TTC549 (cell line): Measurements from ENCODE around the gene TUBB2B.
"Not testable (repeated sequence)": the region's sequence is repeated elsewhere in the genome, so short reads cannot be mapped to it uniquely, and the experiment has no call there.

Experiments
- FAIRE-seq: peaks from 2 replicates; lab custom pipeline; 2012; peaks lifted over from hg19 to GRCh38; lab: Jason Lieb, UNC

TUBB2B gene

DNA sequence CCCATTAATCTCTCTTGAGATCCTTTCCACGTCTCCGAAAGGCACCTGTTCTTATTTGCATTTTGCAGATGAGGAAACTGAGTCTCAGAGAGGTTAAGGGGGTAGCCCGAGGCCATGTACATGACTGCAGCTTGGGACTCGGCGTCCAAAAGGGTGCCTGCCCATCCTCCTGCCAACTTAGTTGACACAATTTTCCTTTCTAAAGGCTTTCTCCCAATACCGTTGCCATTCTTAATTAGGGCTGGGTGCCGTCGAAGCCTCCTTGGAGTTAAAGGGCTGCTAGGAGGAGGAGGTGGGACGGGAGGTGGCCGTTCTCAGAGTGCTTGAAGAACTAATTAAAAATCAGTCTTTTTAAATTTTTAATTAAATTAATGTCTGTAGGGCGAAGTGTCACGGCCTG lies 30.7 kb upstream of the TUBB2B start:
- no peak for FAIRE-seq

DNA sequence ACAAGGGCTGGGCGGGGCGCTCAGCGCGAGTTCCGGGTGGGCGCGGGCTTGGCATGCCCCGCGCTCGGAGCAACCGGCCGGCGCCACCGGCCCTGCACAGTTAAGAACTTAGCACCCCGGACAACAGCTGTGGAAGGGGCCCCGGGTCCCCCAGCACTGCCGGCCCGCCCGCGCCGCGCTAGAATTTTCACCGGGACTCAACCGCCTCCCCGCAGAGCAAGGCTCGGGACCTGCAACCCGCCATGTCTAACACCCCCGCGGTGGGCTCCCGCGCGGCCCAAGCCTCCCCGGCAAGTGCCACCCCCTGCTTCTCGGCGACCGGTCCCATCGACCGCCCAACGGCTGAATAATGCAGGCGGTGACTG lies 26.1 kb upstream of the TUBB2B start:
- no peak for FAIRE-seq

DNA sequence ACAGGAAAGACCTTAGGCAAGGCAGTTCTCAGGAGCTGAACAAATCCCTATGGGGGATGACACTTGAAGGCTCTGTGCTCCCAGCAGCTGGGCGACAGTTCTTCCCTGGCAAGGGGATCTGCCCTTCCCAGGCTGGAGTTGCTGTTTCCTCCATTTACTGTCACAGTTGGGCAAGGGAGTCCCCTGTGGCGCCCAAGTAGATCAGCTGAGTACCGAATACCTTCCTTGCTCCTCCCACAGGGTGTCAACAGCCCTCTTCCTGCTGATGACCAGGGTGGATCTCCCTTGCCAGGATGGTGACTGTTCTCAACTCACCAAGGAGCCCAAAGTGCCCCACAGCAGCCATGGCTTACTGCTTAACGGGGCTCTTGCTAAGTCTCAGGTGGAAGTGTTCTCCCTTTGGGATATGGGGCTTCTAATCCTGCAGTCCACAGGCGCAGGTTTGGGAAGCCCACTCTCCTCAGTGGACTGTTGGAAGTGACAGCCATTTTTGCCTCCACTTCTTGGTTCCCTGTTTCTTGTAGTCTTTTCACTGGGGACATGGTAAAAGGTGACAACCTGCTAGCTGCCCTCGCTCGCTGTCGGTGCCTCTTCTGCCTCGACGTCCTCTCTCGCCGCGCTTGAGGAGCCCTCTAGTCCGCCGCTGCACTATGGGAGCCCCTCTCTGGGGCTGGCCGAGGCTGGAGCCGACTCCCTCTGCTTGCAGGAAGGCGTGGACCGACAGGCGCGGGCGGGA lies 25.6 kb upstream of the TUBB2B start:
- no peak for FAIRE-seq

DNA sequence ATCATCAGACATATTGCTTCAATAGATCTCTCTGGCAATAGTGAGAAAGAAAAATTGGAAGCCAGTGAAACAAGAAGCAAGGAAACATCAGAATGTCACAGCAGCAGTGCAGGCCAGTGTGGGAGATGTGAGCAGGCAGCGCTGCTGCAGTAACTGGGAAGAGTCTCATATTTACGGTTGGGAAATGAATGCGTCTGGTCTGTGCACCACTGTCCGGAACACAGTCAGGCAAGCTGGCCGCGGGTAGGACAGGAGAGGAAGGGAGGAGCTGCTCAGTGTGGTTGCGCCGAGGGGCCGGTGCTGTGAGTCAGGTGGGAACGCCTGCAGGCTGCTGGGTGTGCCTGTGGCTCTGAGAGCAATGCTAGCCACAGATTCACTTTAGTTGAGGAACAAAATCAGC lies 24.9 kb upstream of the TUBB2B start:
- no peak for FAIRE-seq

DNA sequence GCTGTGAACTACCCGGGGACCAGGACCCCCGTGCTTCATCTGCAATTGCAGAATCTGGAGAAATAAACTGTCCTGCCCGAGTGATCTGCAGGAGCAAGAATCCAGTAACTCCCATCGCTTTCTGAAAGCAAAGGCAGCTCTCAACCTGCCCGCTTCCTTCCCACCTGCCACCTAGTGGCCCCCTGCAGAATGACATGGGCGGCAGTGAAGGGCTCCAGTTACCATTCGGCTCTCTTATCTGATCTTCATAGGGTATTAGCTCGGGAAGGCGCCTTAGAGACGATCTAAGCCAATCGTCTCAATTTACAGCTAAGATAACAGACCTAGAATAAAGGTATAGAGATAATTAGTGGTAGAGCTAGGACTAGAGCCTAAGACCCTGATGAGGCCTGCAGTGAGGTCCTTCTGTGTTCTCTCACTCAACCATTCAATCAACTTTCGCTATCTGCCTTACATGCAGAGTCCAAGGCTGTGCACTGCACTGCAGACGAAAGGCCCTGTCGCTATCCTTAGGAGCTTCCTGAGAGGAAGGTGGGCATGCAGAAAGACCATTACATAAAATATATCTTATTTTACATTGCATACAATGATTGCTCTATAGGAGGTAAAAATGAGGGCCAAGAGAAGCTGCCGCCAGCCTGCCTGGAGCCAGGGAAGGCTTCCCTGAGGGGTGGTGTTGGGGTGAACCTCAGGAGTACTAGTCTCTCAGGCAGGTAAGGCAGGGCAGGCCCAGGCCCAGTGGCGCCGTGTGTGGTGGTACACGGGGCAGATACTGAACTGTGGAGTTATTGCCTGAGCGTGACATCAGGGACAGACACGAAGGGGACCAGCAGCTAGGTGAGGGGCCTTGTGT lies 24.2 kb upstream of the TUBB2B start:
- FAIRE-seq, result no peak

DNA sequence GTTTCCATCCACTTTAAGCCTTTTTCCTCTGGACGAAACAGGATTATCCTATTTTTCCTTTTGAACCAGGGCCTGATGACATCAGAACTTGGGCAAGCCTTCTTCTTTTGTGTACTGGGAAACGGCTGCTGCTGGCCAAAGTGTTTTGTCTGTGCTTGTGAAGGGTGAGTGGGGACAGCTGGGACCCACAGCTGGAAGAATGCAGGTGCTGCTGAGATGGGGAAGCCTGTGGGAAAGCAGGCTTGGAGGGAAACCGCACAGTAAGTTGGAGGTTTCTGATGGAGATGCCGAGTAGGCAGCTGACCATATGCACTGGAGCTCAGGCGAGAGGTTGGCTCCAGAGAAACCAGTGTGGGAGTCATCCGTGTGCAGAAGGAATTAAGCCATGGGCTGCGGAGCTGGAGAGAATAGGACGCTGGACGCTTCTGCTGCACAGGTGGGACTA lies 22.8 kb upstream of the TUBB2B start:
- no peak for FAIRE-seq

DNA sequence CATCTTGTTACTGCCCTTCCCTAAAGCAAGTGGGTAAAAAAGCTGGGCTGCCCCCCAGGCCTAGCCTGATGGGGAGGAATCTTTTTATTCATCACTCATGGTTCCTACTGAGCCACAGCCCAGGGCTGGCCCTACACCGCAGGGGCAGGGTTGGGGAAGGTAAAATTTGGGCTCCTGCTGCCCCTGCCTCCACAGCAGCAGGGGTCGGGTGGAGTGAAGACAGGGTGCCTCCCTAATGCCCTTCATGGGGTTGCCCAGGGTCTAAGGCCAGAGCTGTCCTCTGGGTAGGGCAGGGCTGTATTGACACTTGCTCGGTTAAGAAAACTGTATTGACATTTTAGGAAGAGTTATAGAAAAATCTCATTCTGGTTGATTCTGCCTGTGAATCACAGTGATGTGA lies 22.4 kb upstream of the TUBB2B start:
- no peak for FAIRE-seq

DNA sequence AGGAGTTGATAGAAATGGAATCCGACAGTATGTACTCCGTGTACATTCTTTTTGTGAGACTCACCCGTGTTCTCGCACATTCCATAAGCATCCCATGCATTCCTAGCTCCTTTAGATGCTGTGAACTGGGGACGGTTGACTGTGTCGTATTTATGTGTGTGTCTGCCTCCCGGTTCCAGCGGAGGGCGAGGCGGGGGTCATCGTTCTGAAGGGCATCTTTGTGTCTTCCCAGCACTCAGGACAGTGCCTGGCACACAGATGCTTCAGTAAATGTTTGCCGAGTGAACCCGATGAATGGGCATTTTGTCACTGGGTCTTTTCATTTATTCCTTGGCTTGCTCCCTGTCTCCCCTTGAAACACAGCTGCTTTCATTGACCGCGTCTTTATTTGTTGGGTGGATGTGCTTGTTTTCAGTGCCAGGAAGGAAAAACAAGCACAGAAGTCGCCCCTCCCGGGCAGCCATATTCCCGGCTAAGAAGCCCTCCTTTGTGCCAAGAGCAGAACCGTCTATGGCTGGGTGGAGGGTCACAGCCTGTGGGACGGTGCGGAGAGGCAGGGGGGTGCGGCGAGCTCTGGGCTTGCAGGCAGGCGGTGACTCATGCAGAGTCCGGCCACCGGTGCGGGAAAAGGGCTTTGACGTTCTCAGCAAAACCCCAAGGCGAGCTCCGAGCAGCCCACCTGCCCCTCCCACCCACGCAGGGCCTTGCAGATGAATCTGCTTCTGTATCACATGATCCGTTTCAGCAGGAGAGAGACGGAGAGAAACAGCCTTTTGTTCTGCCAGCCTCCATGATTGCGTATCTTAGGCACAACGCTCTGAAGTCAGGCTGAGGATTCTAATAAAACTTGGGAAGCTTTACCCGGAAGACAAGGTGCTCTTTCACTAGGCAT lies 20.0 kb upstream of the TUBB2B start:
- FAIRE-seq, result no peak

DNA sequence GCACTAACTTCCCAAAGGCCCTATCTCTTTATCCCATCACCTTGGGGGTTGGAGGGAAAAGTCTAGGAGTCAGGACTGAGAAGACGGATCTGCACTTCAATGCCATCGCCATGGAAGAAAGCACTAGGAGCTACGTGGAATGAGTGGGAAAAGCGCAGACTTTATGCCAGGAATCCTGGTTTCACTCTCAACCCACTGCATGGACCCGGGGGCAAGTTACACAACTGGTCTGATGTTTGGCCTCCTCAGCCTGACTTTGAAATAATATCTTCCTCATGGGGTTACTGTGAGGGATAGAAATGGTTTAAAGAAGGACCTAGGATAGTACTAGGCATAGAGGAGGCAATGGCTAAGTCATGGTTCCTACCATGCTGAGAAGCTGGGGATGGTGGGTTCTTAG lies 17.8 kb upstream of the TUBB2B start:
- FAIRE-seq, result no peak

DNA sequence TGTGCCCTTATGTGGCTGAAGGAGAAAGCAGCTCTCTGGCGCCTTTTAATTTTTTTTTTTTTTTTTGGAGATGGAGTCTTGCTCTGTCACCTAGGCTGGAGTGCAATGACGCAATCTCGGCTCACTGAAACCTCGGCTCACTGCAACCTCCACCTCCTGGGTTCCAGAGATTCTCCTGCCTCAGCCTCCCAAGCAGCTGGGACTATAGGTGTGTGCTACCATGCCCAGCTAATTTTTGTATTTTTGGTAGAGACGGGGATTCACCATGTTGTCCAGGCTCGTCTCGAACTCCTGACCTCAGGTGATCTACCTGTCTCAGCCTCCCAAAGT lies 17.3 kb upstream of the TUBB2B start:
- not testable (repeated sequence) for FAIRE-seq

DNA sequence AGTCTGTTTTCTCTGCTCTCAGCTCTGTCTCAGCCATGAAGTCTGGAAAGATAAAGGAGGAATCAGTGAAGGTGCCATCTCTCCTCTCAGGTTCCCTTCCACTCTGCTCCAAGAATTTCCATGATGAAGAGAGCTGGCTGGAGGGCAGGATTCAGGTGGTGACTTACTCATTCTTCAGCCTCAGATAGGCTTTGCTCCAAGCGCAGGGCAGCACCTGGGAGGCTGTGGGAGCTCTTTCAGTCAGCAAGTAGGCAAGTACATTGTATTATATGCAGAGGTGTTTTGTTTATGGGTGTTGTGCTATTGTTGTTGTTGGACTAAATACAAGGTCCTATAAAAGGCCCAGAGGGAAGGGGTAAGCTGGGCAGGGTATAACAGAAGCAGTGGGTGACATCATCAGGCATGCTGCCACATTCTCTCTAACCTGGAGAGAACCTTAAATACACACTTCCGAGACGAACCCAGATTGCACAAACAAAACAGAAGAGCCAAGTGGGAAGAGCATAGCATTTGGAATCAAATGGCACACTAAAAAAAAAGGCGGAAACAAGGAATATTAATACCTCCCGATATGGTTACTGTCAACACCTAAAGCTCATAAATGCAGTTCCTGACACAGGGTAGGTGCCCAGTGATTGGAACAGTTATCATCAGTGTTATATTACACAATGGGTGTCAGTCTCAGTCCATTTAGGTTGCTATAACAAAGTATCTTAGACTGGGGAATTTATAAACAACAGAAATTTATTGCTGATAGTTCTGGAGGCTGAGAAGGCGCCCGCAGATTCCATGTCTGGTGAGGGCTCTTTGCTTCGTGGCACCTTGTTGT lies 16.8 kb upstream of the TUBB2B start:
- FAIRE-seq, result no peak

DNA sequence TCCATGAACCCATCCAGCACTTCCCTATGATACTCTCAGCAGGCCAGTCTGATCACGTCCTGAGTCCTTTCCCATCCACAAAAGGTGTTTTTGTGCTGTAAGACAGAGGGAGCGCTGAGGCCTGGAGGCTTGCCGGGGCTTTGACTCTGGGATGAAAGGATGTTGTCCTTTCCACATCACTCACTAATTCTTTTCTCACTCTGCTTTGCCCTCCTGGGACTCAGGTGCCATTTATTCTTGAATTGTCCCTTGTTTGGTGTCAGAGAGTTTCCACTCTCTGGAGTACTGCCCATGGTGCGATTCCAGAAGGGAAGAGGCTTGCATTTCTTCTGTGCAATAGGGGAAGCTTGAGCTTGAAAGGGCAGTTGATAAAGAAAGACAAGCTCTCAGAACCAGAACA lies 15.3 kb upstream of the TUBB2B start:
- no peak for FAIRE-seq

DNA sequence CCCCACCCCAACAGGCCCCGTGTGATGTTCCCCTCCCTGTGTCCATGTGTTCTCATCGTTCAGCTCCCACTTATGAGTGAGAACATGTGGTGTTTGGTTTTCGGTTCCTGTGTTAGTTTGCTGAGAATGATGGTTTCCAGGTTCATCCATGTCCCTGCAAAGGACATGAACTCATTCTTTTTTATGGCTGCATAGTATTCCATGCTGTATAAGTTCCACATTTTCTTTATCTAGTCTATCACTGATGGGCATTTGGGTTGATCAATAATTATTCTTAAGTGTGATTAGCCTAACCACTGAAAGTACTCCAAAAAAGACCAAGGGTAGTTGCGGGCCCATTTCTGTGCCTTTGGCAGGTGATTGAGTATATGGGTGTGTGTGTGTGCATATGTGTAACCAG lies 14.3 kb upstream of the TUBB2B start:
- not testable (repeated sequence) for FAIRE-seq

DNA sequence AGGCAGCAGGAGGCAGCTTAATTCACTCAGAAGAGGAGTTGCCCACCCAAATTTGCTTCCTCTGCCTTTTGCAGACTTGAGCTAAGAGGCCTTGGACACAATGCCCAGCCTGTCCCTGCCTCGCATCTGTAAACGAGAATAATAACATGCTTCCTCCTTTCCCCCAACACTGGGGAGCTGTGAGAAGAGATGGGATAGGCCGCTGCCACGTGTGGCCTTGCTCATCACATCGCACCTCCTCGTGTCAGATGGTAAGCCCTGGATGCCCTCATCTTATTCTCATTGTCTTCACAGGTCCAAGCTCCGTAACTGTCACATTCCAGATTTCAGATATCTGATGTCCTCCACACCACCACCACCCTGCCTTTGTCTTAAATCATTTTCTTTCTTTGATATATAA lies 13.1 kb upstream of the TUBB2B start:
- no peak for FAIRE-seq

DNA sequence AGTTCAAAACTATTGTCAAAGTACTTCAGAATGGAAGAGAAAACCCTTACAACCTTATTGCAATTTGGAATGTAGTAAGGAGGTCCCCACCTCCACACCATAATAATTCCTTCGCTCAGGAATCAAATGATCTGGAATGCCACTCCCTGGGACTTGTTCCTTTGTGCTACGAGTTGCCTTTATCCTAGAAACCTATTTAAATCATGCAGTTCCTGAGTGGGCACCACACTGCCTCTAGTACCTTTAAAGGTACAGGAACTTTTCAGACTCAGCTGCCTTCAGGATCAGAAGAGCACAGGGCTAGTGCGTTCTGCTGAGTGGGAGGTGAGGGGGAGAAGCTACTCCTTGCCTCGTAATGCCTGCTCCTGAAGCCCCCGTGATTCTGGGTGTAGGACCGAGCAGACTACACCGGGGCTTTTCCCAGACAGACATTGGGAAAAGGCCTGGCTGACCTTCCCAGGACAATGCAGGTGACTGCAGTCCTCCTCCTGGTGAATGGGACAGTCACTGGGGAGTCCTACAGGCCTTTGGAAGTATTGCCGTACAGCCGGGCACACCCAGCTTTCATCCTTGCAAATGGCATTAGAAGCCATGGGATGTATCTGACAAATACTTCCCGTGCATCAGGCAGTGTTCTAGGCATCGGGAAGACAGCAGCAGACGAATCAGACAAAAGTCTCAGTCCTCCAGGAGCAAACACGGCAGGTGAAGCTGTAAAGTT lies 11.8 kb upstream of the TUBB2B start:
- FAIRE-seq, result no peak

DNA sequence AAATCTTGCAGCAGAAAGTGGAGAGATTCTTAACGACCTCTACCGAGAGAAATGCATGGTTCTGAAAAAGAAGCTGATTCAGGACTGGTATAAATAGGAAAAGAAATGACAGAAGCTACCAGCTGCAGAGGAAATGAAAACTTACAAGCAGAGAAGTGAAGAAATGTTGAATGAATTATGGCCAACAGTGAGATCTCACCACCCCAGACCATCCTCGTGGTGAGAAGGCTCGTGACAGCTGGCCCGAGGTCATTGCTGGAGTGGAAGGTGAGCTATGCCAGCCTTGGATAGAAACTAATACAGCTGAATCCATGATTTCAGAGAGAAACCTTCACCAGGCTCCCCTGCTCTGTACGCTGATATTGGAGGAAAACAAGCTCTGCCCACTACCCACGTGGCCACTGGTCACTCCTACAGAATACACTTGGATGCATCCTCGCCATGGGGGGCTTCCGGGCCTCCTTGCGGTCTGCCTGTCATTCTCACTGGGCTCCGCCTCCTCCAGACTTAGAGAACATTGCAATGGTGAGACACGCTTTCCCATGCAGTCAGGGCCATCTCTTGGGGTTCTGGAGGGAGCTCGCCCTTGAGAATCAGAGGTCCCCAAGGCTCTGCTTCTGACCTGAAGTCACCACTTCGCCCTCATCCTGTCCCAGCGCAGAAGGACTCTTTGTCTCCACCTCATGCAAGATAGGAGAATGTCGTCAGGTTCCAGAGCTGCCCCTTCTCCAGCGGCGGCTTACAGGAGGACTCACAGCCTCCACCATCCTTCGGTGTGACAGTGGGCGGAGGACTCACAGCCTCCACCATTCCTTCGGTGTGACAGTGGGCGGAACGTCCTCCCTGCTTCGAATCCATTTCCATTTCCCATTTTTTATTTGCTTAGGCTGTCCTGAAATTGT lies 10.6 kb upstream of the TUBB2B start:
- FAIRE-seq, result no peak

DNA sequence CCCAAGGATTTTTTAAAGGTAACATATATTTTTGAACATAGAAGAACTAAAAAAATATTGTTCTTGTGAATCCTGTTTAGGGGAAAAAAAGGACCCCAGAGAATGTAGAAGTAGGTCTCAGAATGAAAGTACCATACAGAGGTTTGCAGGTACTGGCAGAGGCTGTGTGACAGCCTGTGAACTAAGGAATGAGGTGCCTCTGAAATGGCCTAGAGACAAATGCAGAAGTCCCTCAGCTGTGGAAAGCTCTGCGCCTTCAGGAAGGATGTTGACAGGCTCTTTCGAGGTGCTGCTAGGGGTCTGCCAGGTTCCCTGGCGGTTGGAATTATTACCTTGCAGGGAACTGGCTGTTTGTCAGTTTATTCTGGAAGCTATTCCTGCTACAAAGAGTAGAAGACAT lies 8.6 kb upstream of the TUBB2B start:
- FAIRE-seq, result no peak

DNA sequence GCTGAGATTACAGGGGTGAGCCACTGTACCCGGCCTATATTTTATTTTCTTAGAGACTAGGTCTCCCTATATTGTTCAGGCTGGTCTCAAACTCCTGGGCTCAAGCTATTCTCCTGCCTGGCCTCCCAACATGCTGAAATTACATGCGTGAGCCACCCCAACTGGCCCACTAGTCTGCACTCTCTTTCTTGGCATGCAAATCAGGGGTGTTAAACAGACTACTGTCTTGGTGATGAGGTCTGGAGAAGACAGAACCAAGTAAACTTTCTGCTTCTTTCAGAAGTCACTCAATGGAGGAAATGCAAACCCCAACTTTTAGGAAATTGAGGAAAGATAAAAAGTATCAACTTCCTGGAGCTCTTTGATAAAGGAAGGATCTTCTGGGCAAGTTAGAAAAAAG lies 8.0 kb upstream of the TUBB2B start:
- no peak for FAIRE-seq

DNA sequence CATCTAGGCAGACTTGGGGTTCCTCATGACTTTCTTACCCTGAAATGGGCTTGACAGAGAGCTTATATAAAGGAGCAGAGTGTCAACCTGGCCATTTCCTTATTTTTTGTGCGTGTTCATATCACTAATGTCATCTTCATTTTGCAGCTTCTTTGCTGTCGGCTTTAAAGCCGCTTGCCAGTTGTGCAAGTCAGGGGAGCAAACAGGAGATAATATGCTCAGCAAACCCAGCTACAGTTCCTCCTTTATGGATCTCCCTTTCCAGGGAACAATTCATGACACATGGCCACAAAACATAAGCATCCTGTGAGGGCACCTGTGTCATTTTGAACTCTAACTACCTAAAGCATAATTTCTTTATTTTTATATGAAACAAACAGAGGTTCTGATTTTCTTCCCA lies 6.5 kb upstream of the TUBB2B start:
- no peak for FAIRE-seq

DNA sequence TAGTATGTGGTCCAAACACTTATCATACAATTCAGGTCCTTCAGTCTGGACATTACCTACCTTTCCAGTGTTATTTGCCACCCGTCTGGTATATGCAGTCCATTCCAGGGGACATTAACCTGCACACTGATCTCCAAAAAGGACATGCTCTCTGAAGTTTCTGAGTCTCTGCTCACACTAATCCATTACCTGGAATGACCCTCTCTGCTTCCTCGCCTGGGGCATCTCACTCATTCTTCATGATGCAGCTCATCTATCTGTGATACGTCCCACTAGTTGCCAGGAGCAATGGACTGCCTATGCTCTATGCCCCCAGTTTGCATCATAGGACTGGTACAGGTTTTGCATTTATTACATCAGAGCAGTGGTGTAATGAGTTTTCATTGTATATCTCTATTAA lies 5.9 kb upstream of the TUBB2B start:
- FAIRE-seq, result no peak
